Measurements from ENCODE around the gene HIGD1A. TPM values are rescaled to one million over a fixed set of nuclear protein-coding genes. Genes with fewer than 3 reads are reported as not detected.
A peak's percentile ranks its signal among the peaks of the same experiment; 100 is the strongest.

HIGD1A gene
- total and polyA plus RNA-seq, 9 of the 15 experiments (the other 6 are each of a cell fraction or from before 2014, with no cell fraction given): 165 to 1,185 (median 333) TPM

DNA sequence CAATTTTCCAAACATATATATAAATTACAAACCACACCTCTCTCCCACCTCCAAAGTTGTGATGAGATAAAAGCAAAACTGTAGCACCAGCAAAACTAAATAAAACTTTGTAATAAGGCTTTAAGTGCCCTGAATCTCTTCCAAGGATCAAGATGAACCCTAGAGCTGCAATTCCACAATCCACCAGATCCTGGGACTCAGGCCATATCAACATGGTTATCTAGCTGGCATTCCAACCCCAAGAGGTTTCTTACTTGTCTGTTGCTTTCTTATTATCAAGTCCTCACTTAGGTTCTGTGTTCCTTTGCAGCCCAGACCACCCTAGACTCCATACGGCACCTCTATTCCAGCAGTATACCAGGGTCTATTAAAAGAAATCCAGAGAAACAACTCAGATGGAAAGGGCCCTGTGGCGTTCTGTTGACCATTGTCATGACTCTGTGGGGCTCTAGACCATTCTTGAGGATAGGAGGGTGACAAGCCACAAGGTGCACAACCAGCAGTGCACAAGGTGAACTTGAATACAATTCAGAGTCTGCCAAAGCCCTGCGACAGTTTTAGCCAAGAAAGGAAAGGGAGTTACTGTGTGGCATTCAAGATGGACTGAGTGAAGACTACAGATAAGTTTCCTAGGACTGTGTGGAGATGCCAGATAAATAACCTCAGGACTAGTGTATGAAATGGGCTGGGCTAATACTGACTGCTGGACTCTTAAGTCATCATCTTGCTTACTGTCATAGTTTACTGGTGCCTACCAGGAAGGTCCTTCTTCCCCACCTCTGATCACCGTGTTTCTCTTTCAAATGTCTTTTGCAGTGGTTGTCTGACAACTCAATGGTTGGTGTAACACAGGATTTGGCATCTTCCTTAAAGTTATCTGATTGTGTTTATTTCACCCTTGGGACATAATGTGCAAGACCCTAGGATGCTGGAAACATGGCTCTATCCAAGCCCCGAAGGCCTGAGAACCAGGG is 32.1 kb upstream of the HIGD1A start (continued):
- TF ChIP-seq FOXA3 (CRISPR knock-in tag; conservative IDR thresholded peaks at IDR 0.05 in 1 of 2, IDR thresholded peaks at IDR 0.05 in 1 of 2): 0 out of 4 replicates have a peak, but pooled peaks of 1 of the 2 experiments have one; percentile 48
- TF ChIP-seq, protein P1, sequence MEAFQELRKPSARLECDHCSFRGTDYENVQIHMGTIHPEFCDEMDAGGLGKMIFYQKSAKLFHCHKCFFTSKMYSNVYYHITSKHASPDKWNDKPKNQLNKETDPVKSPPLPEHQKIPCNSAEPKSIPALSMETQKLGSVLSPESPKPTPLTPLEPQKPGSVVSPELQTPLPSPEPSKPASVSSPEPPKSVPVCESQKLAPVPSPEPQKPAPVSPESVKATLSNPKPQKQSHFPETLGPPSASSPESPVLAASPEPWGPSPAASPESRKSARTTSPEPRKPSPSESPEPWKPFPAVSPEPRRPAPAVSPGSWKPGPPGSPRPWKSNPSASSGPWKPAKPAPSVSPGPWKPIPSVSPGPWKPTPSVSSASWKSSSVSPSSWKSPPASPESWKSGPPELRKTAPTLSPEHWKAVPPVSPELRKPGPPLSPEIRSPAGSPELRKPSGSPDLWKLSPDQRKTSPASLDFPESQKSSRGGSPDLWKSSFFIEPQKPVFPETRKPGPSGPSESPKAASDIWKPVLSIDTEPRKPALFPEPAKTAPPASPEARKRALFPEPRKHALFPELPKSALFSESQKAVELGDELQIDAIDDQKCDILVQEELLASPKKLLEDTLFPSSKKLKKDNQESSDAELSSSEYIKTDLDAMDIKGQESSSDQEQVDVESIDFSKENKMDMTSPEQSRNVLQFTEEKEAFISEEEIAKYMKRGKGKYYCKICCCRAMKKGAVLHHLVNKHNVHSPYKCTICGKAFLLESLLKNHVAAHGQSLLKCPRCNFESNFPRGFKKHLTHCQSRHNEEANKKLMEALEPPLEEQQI (IDR thresholded peaks at IDR 0.05): peak; percentile 91
- peak; percentile 69 for TF ChIP-seq TOE1 (IDR thresholded peaks at IDR 0.05; ENCODE audit: borderline replicate concordance)
- TF ChIP-seq TOE1 (CRISPR knock-in tag; IDR thresholded peaks at IDR 0.05; ENCODE audit: borderline replicate concordance, low read depth): no peak
- TF ChIP-seq, protein P2, sequence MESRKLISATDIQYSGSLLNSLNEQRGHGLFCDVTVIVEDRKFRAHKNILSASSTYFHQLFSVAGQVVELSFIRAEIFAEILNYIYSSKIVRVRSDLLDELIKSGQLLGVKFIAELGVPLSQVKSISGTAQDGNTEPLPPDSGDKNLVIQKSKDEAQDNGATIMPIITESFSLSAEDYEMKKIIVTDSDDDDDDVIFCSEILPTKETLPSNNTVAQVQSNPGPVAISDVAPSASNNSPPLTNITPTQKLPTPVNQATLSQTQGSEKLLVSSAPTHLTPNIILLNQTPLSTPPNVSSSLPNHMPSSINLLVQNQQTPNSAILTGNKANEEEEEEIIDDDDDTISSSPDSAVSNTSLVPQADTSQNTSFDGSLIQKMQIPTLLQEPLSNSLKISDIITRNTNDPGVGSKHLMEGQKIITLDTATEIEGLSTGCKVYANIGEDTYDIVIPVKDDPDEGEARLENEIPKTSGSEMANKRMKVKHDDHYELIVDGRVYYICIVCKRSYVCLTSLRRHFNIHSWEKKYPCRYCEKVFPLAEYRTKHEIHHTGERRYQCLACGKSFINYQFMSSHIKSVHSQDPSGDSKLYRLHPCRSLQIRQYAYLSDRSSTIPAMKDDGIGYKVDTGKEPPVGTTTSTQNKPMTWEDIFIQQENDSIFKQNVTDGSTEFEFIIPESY (CRISPR knock-in tag; IDR thresholded peaks at IDR 0.05): 0 out of 2 replicates have a peak, but pooled peaks have one; percentile 37
- TF ChIP-seq PHF21A (IDR thresholded peaks at IDR 0.05; ENCODE audit: borderline replicate concordance, low read depth): no peak
- TF ChIP-seq SNRNP70 (optimal IDR thresholded peaks at IDR 0.05; ENCODE audit: low read depth, low read length): no peak
- TF ChIP-seq ZNF232 (CRISPR knock-in tag; IDR thresholded peaks at IDR 0.05): no peak
- TF ChIP-seq CBX2 (IDR thresholded peaks at IDR 0.05; ENCODE audit: insufficient read depth, low read length, poor library complexity, severe bottlenecking): no peak
- peak; percentile 27 to 71; a peak in 3 of 4 replicates for TF ChIP-seq FOXK2 (conservative IDR thresholded peaks at IDR 0.05 in 1 of 2, IDR thresholded peaks at IDR 0.05 in 1 of 2; ENCODE audit: low read depth in 2 of 2)
- TF ChIP-seq ZNF551 (CRISPR knock-in tag; IDR thresholded peaks at IDR 0.05): no peak
- TF ChIP-seq ZBTB2 (IDR thresholded peaks at IDR 0.05): peak; percentile 31; the same call in 1 of the 2 replicates
- TF ChIP-seq ELF4 (CRISPR knock-in tag; IDR thresholded peaks at IDR 0.05): 0 out of 2 replicates have a peak, but pooled peaks have one; percentile 56
- no peak for TF ChIP-seq ZFPM2 (CRISPR knock-in tag; IDR thresholded peaks at IDR 0.05)
- TF ChIP-seq THAP12 (CRISPR knock-in tag; IDR thresholded peaks at IDR 0.05): no peak
- no peak for TF ChIP-seq SMAD2 (IDR thresholded peaks at IDR 0.05; ENCODE audit: low read depth, low read length)
- peak; percentile 85 for TF ChIP-seq DMBX1 (CRISPR knock-in tag; IDR thresholded peaks at IDR 0.05; ENCODE audit: borderline replicate concordance)
- no peak for TF ChIP-seq DDX20 (tag; IDR thresholded peaks at IDR 0.05; ENCODE audit: low read depth)
